ENCODE data around the gene ZBTB20. TPM values are rescaled to one million over a fixed set of nuclear protein-coding genes. Genes with fewer than 3 reads are reported as not detected.
"Not testable (repeated sequence)": the region's sequence is repeated elsewhere in the genome, so short reads cannot be mapped to it uniquely, and the experiment has no call there.

ZBTB20 gene
- polyA plus RNA-seq, 12 donors, result 1.6 to 20.0 (median 3.3) TPM

DNA sequence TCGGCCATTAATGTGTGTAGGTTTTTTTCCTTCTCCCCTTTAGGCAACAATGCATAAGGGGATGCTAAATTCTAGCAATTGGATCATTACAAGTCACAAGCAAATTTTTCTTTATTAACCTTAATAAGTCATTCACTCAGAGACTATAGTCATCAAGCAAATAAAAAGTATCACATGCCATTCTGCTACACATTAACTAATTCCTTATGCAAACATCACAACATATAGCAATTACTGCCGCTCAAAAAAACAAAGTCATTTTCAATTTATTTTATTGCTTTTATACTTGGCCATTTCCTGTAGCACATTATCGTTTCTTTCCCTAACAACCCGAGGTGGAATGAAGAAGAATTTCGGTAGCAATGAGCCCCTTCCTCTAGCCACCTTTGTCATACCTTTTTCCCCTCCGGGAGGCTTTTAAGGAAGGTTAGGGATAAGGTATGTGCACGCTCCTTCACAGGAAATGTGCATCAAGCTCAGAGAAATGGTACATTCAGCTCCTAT, 432.1 kb downstream of the ZBTB20 start:
- DNase-seq, result no peak

GRCh38 chr3:114714237-114714636, 432.9 kb downstream of the ZBTB20 start:
- DNase-seq, result no peak

GRCh38 chr3:114712728-114713492, 434.2 kb downstream of the ZBTB20 start:
- no peak for DNase-seq

GRCh38 chr3:114711321-114711886, 435.7 kb downstream of the ZBTB20 start:
- DNase-seq, result no peak

DNA sequence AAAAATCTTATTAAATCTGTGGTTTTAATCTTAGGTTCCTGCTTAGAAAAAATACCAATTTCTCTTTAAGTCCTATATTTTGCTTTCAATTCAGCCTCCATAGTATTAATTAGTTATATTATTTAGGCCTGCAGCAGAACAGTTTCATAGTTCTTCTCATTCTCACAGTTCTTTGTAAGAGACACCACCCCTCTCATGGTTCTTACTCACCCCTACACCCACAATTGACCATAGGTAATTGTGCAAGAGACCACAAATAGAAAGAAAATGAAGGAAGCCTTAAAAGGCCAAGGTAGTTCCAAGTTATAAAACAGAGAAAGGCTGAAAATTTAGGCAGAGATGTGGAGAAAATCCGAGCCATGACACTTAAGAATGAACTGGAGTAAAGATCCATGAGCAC, 438.0 kb downstream of the ZBTB20 start:
- no peak for DNase-seq

DNA sequence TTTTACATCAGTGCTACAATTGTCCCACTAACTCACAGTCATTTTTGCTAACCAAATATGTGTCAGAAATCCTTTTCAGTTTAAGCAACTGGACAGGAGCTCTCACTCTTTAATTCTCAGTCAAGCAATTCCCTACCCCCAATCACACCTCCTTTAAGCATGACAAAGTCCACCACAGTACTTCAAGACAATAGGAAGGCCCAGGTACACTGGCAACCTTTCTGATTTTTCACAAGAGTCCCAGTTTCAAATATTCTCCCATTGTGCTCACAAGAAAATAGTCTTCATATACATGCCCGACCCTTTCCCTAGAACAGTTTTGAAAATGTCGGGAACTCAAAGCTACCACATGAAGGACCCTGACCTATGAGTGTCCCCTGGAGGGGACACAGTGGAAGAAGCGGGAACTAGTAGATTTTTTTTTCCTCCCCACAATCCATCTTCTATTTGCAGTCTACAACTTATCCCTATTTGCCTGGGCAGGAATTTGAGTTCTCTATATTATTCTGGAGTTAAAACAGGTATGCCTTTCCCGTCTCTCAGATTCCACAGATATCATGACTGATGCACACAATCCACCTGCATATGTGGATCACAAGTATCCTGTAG, 439.7 kb downstream of the ZBTB20 start:
- no peak for DNase-seq

GRCh38 chr3:114706591-114707232, 440.4 kb downstream of the ZBTB20 start:
- no peak for DNase-seq

GRCh38 chr3:114700637-114701234, 446.4 kb downstream of the ZBTB20 start:
- peak; percentile 24 for DNase-seq

GRCh38 chr3:114698146-114699105, 448.7 kb downstream of the ZBTB20 start:
- DNase-seq, result no peak

DNA sequence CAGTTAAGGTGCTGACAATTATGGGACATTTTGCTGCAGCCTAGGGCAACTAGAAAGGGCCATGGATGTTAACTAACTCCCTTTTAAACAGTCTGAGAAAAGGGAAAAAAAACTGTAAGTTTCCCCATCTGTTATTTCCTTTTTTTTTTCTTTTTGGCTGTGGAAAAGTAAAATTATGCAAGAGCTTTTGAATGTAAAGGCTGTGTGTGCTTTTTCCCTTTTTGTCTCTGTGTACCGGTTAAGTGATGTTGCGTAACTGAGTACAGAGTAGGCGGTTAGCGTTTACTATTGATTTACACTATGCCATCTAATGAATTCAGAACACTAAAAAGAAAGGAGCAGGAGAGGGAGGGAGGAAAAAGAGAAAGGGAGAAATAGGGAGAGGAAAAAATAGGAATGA, 449.7 kb downstream of the ZBTB20 start:
- no peak for DNase-seq

- DNase-seq, result no peak
Observed at GRCh38 chr3:114694251-114694650, 452.8 kb downstream of the ZBTB20 start.

GRCh38 chr3:114691871-114692270, 455.2 kb downstream of the ZBTB20 start:
- DNase-seq, result no peak

GRCh38 chr3:114690911-114691310, 456.2 kb downstream of the ZBTB20 start:
- no peak for DNase-seq

DNA sequence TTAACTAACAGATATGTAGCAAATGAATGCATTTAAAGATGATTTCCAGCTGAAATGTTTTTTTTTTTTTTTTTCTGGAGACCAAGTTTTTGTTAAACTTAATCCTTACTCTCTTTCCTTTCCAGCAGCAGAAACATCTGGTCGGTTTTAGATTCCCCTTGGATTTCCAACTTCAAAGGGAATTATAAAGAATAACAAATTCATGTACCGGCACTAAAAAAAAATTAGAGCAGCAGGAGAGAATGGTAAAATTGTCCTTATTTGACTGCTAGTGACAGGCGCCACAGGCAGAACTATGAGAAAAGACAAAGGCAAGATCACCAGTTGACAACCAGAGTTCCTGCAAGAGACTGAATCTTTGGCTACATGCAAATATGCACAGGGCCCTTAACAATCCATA, 459.9 kb downstream of the ZBTB20 start:
- DNase-seq, result peak; percentile 47

DNA sequence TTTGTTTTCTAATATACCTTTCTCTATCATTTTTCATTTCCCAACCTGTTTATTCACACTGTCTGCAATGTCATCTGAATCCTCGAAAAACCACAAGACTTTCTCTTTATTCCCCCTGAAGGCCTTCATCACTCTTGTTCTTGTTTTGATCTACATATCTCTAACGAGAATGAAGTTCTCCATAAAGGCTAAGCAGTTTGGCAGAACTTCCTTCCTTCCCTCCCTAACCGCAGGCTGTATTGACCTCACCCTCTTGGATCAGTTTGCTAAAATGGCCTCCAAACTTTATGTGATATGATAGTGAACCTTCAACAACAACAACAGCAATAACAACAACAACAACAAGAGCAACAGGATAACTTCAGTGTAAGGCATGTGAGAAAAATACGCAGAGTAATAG, 460.5 kb downstream of the ZBTB20 start:
- DNase-seq, result peak; percentile 34

DNA sequence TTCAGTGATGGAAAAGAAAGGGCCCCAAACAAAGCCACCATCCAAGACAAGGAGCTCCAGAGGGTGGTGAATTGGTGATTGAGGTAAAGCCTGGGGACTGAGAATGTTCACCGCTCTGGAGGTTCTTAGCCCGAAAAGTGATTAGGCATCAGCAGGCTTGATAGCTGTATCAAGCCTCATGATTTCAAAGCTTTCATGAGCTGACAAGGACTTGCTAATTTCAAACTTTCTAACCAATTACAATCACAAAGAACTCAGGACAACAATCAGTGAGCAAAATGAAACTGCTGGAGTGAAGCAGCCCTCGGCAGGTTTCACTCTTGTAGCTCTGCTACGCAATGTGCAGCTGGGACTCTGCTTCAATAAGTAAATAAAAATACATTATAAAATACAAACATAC, 461.9 kb downstream of the ZBTB20 start:
- no peak for DNase-seq

DNA sequence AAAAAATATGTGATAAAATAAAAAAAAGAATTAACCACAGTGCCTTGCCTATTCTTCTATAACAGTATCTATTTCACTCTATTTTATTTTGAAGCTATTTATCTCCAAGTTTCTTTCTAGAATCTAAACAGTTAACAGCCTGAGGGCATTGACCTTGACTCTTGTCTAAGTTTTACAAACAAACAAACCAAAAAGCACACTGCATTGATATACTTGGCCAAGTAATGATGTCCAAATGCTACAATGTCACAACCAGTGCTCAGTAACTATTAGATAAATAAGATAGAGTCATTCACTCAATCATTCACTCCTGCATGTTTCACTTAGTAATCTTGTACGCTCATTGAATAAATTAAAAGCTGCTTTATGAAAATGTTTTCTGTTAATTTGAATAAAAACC, 466.8 kb downstream of the ZBTB20 start:
- no peak for DNase-seq

DNA sequence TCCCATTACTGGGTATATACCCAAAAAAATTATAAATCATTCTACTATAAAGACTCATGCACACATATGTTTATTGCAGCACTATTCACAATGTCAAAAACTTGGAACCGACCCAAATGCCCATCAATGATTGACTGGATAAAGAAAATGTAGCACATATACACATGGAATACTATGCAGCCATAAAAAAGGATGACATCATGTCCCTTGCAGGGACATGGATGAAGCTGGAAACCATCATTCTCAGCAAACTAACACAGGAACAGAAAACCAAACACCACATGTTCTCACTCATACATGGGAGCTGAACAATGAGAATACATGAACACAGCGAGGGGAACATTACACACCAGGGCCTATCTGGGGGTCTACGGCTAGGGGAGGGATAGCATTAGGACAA, 467.3 kb downstream of the ZBTB20 start:
- DNase-seq, result not testable (repeated sequence)

- no peak for DNase-seq
Observed at GRCh38 chr3:114675104-114675503, 472.0 kb downstream of the ZBTB20 start.

GRCh38 chr3:114674036-114674435, 473.1 kb downstream of the ZBTB20 start:
- no peak for DNase-seq

GRCh38 chr3:114673481-114673880, 473.6 kb downstream of the ZBTB20 start:
- DNase-seq, result no peak

Data from muscle of arm (tissue), 12 donors.